Measurements from ENCODE around the gene STUB1.

Gene STUB1

DNA sequence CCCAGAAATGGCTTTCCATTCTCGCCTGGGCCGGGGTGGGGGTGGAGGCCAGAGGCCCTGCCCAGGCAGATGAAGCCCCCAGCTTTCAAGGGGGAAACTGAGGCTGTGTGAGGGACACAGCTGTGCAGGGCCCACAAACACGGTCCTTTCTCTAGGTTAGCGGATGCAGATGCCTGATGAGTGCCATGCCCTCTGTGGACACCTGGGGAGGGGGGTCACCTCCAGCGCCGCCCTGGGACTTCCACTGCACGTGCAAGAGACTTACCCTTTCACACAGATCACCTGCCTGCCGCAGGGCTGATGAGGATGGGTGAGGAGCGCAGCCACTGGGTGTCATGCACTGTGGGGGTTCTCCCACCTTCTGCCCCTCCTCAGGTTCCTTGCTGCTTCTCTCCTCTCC, 38.2 kb downstream of the STUB1 start:
- Histone ChIP-seq H3K27me3 (ENCODE audit: insufficient read depth, low read depth) (peaks cover 24% of the 10 kb centered on the region), H3K9ac (no peak overlapping the region), H3K4me3 (IDR thresholded peaks at IDR 0.05; ENCODE audit: insufficient read depth, low read depth, low read length) (no peak overlapping the region), H2AFZ (ENCODE audit: low read depth) (no peak overlapping the region), H3K79me2 (ENCODE audit: insufficient read depth, low read depth) (no peaks in the 10 kb centered on the region), H3K27ac (no peak overlapping the region), H3K36me3 (ENCODE audit: insufficient read depth) (no peaks in the 10 kb centered on the region), H3K4me2 (no peak overlapping the region), H4K20me1 (ENCODE audit: insufficient read depth) (no peaks in the 10 kb centered on the region), H3K4me1 (ENCODE audit: low read depth, poor library complexity, severe bottlenecking) (peaks cover 37% of the 10 kb centered on the region)
- TF ChIP-seq, protein P1, sequence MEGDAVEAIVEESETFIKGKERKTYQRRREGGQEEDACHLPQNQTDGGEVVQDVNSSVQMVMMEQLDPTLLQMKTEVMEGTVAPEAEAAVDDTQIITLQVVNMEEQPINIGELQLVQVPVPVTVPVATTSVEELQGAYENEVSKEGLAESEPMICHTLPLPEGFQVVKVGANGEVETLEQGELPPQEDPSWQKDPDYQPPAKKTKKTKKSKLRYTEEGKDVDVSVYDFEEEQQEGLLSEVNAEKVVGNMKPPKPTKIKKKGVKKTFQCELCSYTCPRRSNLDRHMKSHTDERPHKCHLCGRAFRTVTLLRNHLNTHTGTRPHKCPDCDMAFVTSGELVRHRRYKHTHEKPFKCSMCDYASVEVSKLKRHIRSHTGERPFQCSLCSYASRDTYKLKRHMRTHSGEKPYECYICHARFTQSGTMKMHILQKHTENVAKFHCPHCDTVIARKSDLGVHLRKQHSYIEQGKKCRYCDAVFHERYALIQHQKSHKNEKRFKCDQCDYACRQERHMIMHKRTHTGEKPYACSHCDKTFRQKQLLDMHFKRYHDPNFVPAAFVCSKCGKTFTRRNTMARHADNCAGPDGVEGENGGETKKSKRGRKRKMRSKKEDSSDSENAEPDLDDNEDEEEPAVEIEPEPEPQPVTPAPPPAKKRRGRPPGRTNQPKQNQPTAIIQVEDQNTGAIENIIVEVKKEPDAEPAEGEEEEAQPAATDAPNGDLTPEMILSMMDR (conservative IDR thresholded peaks at IDR 0.05; ENCODE audit: low read depth, low read length): no peak

DNA sequence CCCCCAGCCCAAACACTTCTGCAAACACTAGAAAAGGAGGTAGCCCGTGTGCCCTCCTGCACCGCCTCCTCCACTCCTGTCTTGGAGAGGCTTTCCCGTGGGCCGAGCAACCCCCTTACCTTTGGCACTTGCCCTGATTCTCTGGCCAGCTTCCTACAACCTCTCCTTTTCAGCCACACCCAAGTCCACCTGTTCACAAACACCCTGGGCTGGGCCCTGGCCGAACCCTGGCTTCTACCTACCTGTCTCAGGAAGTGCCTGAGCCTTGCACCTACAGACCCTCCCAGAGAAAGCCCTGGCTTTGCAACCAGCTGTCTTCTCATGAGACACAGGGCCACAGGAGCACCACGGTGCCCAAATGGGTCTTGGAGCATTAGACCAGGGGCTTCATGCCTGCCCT, 38.7 kb downstream of the STUB1 start:
- no peak overlapping the region for H3K9ac ChIP-seq
- H3K4me3 ChIP-seq (IDR thresholded peaks at IDR 0.05; ENCODE audit: insufficient read depth, low read depth, low read length): no peak overlapping the region
- H3K4me2 ChIP-seq: peak overlapping the region; percentile 81; the same call in 1 of the 2 replicates
- H3K4me1 ChIP-seq (ENCODE audit: low read depth, poor library complexity, severe bottlenecking): peaks cover 42% of the 10 kb centered on the region
- H2AFZ ChIP-seq (ENCODE audit: low read depth): no peak overlapping the region
- H3K79me2 ChIP-seq (ENCODE audit: insufficient read depth, low read depth): no peaks in the 10 kb centered on the region
- no peaks in the 10 kb centered on the region for H3K36me3 ChIP-seq (ENCODE audit: insufficient read depth)
- TF ChIP-seq, protein P1 (conservative IDR thresholded peaks at IDR 0.05; ENCODE audit: low read depth, low read length): no peak
- H4K20me1 ChIP-seq (ENCODE audit: insufficient read depth): no peaks in the 10 kb centered on the region
- no peak overlapping the region for H3K27ac ChIP-seq
- peaks cover 19% of the 10 kb centered on the region for H3K27me3 ChIP-seq (ENCODE audit: insufficient read depth, low read depth)

DNA sequence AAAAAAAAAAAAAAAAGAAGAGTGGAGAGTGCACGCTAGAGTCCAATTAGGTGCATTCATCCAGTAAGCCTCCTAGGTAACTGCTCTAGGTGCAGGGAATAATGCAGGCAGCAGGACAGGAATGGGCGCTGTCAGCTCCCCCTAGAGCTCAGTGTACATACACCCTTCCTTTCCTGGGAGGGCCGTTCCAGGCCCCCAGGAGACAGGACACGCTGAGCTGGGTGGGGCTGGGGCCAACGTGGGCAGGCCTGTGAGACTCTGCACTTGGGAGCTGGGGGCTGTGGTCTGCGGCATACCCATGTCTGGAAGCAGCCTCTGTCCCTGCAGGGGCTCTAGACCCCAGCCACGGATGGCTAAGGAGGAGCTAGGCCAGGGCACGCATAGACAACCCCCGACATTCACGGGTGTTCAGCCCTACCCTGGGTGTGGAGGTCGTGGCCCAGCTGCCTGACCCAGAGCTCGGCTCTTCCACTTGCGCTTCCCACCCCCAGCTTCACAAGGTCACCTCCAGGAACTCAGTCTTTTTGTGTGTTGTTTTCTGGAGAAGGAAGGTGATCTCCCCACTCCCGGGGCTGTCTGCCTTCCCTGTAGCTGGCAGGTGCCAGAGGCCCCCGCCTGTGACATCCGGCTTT, 39.7 kb downstream of the STUB1 start:
- peak overlapping the region; percentile 82 for H3K27ac ChIP-seq

DNA sequence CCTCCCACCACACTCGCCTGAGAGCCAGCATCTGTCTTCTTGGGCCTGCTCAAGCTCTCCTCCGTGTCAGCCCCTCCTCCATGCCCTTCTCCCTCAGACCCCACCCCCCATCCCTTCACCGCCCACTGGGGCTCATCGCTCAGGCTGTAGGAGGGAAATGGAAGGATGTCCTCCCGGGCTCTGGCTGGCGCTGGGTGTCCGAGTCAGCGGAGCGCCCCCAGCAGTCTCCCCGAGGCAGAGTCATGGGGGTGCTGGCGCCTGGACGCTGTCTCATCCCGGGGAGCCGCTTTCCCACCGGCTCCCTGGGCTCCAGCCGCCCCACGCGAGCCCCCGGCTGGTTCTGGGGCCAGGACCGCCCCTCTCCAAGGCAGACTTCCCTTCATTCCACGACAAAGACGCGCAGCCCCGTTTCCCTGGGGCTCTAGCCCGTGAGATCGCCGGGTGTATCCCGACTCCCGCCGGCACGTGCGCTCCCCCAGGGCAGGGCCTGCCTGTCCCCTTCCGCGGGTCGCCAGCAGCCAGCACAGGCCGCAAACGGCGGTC, 40.3 kb downstream of the STUB1 start:
- peaks cover 11% of the 10 kb centered on the region for H3K27me3 ChIP-seq (ENCODE audit: insufficient read depth, low read depth)
- H3K4me2 ChIP-seq: peak overlapping the region; percentile 81
- H3K4me1 ChIP-seq (ENCODE audit: low read depth, poor library complexity, severe bottlenecking): peaks cover 48% of the 10 kb centered on the region
- H2AFZ ChIP-seq (ENCODE audit: low read depth): peak overlapping the region; percentile 58
- peak overlapping the region; percentile 82 for H3K27ac ChIP-seq
- peak overlapping the region; percentile 81 for H3K9ac ChIP-seq
- H3K79me2 ChIP-seq (ENCODE audit: insufficient read depth, low read depth): no peaks in the 10 kb centered on the region
- TF ChIP-seq, protein P1 (conservative IDR thresholded peaks at IDR 0.05; ENCODE audit: low read depth, low read length): no peak
- H3K36me3 ChIP-seq (ENCODE audit: insufficient read depth): no peaks in the 10 kb centered on the region
- no peak overlapping the region for H3K4me3 ChIP-seq (IDR thresholded peaks at IDR 0.05; ENCODE audit: insufficient read depth, low read depth, low read length)
- H4K20me1 ChIP-seq (ENCODE audit: insufficient read depth): no peaks in the 10 kb centered on the region

More for the DNA sequence above, 39.7 kb downstream of the STUB1 start:
- H3K27me3 ChIP-seq (ENCODE audit: insufficient read depth, low read depth): peaks cover 11% of the 10 kb centered on the region
- peak overlapping the region; percentile 58; the same call in 1 of the 2 replicates for H2AFZ ChIP-seq (ENCODE audit: low read depth)
- H3K79me2 ChIP-seq (ENCODE audit: insufficient read depth, low read depth): no peaks in the 10 kb centered on the region
- H3K4me1 ChIP-seq (ENCODE audit: low read depth, poor library complexity, severe bottlenecking): peaks cover 46% of the 10 kb centered on the region
- peak overlapping the region; percentile 81; the same call in 1 of the 2 replicates for H3K9ac ChIP-seq
- no peaks in the 10 kb centered on the region for H3K36me3 ChIP-seq (ENCODE audit: insufficient read depth)
- H3K4me3 ChIP-seq (IDR thresholded peaks at IDR 0.05; ENCODE audit: insufficient read depth, low read depth, low read length): no peak overlapping the region
- TF ChIP-seq, protein P1 (conservative IDR thresholded peaks at IDR 0.05; ENCODE audit: low read depth, low read length): no peak
- H3K4me2 ChIP-seq: peak overlapping the region; percentile 81
- H4K20me1 ChIP-seq (ENCODE audit: insufficient read depth): no peaks in the 10 kb centered on the region
